Liver (tissue), 9 donors: ENCODE measurements around the gene KIAA1755. TPM values are rescaled to one million over a fixed set of nuclear protein-coding genes. Genes with fewer than 3 reads are reported as not detected.
A peak's percentile ranks its signal among the peaks of the same experiment; 100 is the strongest.

ENCODE experiments used
- DNase-seq: peaks from one replicate; pipeline ENCODE4 v3.0.0-alpha.2; 2017; ENCODE audit warnings: low spot score
- H3K27ac ChIP-seq, 2 donors: one replicate each; pipeline ENCODE4 v1.7.0; 2013; ENCODE audit warnings: inconsistent platforms in 2 of 2, low read length in 2 of 2, control low read depth in 1 of 2, low read depth in 1 of 2, mild to moderate bottlenecking in 1 of 2
- H3K27me3 ChIP-seq, 4 donors: one replicate each; pipeline versions ENCODE4 v1.6.1 to v1.7.0; 2013; ENCODE audit warnings: low read length in 3 of 4, inconsistent platforms in 1 of 4, mild to moderate bottlenecking in 1 of 4, moderate library complexity in 1 of 4; ENCODE audit not compliant: control insufficient read depth in 4 of 4, insufficient read depth in 4 of 4
- H3K36me3 ChIP-seq, 4 donors: one replicate each; pipeline versions ENCODE4 v1.6.1 to v1.7.0; 2013; ENCODE audit warnings: low read length in 3 of 4, mild to moderate bottlenecking in 3 of 4, low read depth in 1 of 4, moderate library complexity in 1 of 4; ENCODE audit not compliant: control insufficient read depth in 4 of 4, insufficient read depth in 3 of 4
- H3K4me1 ChIP-seq, 4 donors: one replicate each; pipeline versions ENCODE4 v1.6.1 to v1.7.0; 2013; ENCODE audit warnings: low read length in 3 of 4, mild to moderate bottlenecking in 3 of 4, moderate library complexity in 1 of 4; ENCODE audit not compliant: control insufficient read depth in 4 of 4, insufficient read depth in 4 of 4
- H3K4me3 ChIP-seq, 3 donors: one replicate each; pipeline versions ENCODE4 v1.6.1 to v1.7.0; 2013; ENCODE audit warnings: low read length in 3 of 3, control low read depth in 1 of 3, low read depth in 1 of 3, mild to moderate bottlenecking in 1 of 3
- H3K9ac ChIP-seq, 2 donors: one replicate each; pipeline ENCODE4 v1.7.0; 2013; ENCODE audit warnings: low read length in 2 of 2, mild to moderate bottlenecking in 2 of 2, moderate library complexity in 2 of 2, control low read depth in 1 of 2, low read depth in 1 of 2
- H3K9me3 ChIP-seq, 4 donors: one replicate each; pipeline versions ENCODE4 v1.6.1 to v1.7.0; 2013; ENCODE audit warnings: low read length in 3 of 4; ENCODE audit not compliant: control insufficient read depth in 4 of 4
- CTCF ChIP-seq: fragments of 150-350 bp; IDR thresholded peaks from 2 replicates; pipeline ENCODE4 v1.5.1; 2017; ENCODE audit warnings: improper control_type of control experiment, low read depth, low read length; ENCODE audit not compliant: missing input control
- EGR1 ChIP-seq, 2 donors: IDR thresholded peaks; 2 replicates each; pipeline ENCODE4 v1.6.1; 2016 to 2018; ENCODE audit warnings: antibody characterized with exemption in 2 of 2, low read depth in 2 of 2
- FOXA2 ChIP-seq: IDR thresholded peaks from 2 replicates; pipeline ENCODE4 v1.6.1; 2016; ENCODE audit warnings: antibody characterized with exemption
- HNF4G ChIP-seq: IDR thresholded peaks from 2 replicates; pipeline ENCODE4 v1.6.1; 2016; ENCODE audit warnings: antibody characterized with exemption
- JUND ChIP-seq, 2 donors: IDR thresholded peaks; 2 replicates each; pipeline ENCODE4 v1.6.1; 2016; ENCODE audit warnings: antibody characterized with exemption in 2 of 2
- MAX ChIP-seq: IDR thresholded peaks from 2 replicates; pipeline ENCODE4 v1.6.1; 2016; ENCODE audit warnings: antibody characterized with exemption
- NR2F2 ChIP-seq: IDR thresholded peaks from 2 replicates; pipeline ENCODE4 v1.6.1; 2016; ENCODE audit warnings: antibody characterized with exemption
- RAD21 ChIP-seq, 2 donors: IDR thresholded peaks; 2 replicates each; pipeline ENCODE4 v1.6.1; 2016; ENCODE audit warnings: antibody characterized with exemption in 2 of 2, mild to moderate bottlenecking in 2 of 2
- REST ChIP-seq: IDR thresholded peaks from 2 replicates; pipeline ENCODE4 v1.6.1; 2016; ENCODE audit warnings: antibody characterized with exemption, mild to moderate bottlenecking
- RXRA ChIP-seq, 2 donors: IDR thresholded peaks; 2 replicates each; pipeline ENCODE4 v1.6.1; 2017 to 2018; ENCODE audit warnings: antibody characterized with exemption in 2 of 2, mild to moderate bottlenecking in 1 of 2
- SP1 ChIP-seq: IDR thresholded peaks from 2 replicates; pipeline ENCODE4 v1.6.1; 2018; ENCODE audit warnings: antibody characterized with exemption, mild to moderate bottlenecking
- TAF1 ChIP-seq: conservative IDR thresholded peaks from 2 replicates; pipeline ENCODE4 v1.6.1; 2016; ENCODE audit warnings: antibody characterized with exemption, mild to moderate bottlenecking
- ZBTB33 ChIP-seq: IDR thresholded peaks from 2 replicates; pipeline ENCODE4 v1.6.1; 2016; ENCODE audit warnings: antibody characterized with exemption
- whole genome bisulfite sequencing: extraction: QIAGEN DNeasy Blood & Tissue Kit; methylation state at CpG from one replicate; pipeline ENCODE4 v1.1.7; 2013; 5-methylcytosine and 5-hydroxymethylcytosine counted together
- polyA plus RNA-seq, 2 donors: library from polyadenylated mRNA; stranded (reverse) in 1 of 2; unstranded in 1 of 2; fragments of 200-250 nt in 1 of 2; fragments of >200 nt in 1 of 2; fragmentation: Nextera tagmentation in 1 of 2; extraction: Ambion mirVana in 1 of 2; gene quantifications; one replicate each; pipeline versions ENCODE4 v1.2.1 to v1.2.3, GENCODE V29; 2013 to 2015
- total RNA-seq, 2 donors: library from RNA; depleted of rRNA; stranded (reverse); fragments of >200 nt; gene quantifications; one replicate each; pipeline ENCODE4 v1.2.3, GENCODE V29; 2014
- TF ChIP-seq, protein P1 (sequence below): IDR thresholded peaks from 2 replicates; pipeline ENCODE4 v1.6.1; 2016; ENCODE audit warnings: antibody characterized with exemption
- donor health status: healthy.
- donor health status: healthy.
- donor health status: healthy.
- donor health status: healthy.
- donor health status: healthy.

Gene KIAA1755
- total and polyA plus RNA-seq, 4 donors: 0.09 to 1.4 (median 0.81) TPM

- Histone ChIP-seq H3K9me3 (peaks cover 4 to 14% (median 6%) of the 10 kb centered on the region in 4 donors), H3K36me3 (no peaks in the 10 kb centered on the region), H3K27me3 (no peaks in the 10 kb centered on the region), H3K4me1 (peaks cover 9 to 17% (median 11%) of the 10 kb centered on the region in 4 donors), H3K4me3 (no peak overlapping the region), H3K27ac (no peak overlapping the region), H3K9ac (no peak overlapping the region)
- 53% methylated on average over 5 of the region's 5 CpGs for WGBS
- TF ChIP-seq RAD21 (IDR thresholded peaks at IDR 0.05): peak in 1 of 2 donors; percentile 26
- TF ChIP-seq HNF4G: no peak
- peak; percentile 28 for TF ChIP-seq CTCF
- no peak for DNase-seq
These were observed 17.5 kb downstream of the KIAA1755 start for GRCh38 chr20:38242848-38243708.

DNA sequence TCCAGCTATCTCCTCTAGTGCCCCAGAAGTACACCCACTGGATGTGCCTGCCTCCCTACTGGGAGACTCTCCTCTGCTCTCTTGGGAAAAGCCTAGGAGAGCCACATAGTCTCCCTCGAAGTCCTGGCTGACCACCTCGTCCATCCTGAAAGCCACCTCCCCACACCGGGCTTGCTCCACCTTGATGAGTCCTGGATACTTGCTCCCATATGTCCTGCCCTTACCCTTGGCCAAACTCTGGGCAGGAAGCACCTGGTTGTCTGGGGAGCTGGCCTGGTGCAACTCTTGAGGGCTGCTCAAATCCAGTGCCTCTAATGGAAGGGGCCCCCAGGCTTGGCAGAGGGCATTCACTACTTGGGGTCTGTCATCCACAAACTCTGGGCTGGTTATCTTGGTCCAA, 19.3 kb downstream of the KIAA1755 start:
- TF ChIP-seq RXRA (IDR thresholded peaks at IDR 0.05) (no peak), RAD21 (IDR thresholded peaks at IDR 0.05) (no peak), EGR1 (IDR thresholded peaks at IDR 0.05; ENCODE audit: low read depth in 2 of 2) (no peak), NR2F2 (no peak), TAF1 (no peak), FOXA2 (no peak)
- no peak for DNase-seq
- H3K27me3 ChIP-seq: no peaks in the 10 kb centered on the region

DNA sequence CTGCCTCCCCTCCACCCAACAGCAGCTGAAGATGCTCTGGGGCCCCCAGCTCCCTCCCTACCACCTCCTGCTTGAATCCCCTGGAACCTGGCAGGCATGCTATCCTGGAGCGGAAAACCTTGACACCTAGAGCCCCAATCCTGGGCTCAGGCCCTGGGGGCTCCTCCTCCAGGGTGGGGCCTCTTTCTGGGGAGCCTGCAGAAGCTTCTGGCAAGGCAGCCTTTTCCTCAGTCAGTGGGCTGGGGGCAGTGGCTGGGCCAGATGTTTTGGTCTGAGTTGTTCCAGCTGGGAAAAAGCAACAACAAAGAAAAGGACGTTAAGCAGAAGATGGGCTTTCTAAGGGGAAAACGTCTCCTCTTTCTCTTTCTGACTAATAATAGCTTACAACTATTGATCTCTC, 21.1 kb downstream of the KIAA1755 start:
- Histone ChIP-seq H3K4me1 (no peaks in the 10 kb centered on the region), H3K4me3 (no peak overlapping the region), H3K36me3 (no peaks in the 10 kb centered on the region), H3K27ac (no peak overlapping the region), H3K9me3 (peaks cover 4 to 14% (median 6%) of the 10 kb centered on the region in 4 donors), H3K9ac (no peak overlapping the region), H3K27me3 (no peaks in the 10 kb centered on the region)
- no peak for TF ChIP-seq REST
- TF ChIP-seq RAD21 (IDR thresholded peaks at IDR 0.05): no peak
- no peak for TF ChIP-seq SP1
- no peak for TF ChIP-seq JUND (IDR thresholded peaks at IDR 0.05)
- TF ChIP-seq ZBTB33: no peak
- TF ChIP-seq, protein P1, sequence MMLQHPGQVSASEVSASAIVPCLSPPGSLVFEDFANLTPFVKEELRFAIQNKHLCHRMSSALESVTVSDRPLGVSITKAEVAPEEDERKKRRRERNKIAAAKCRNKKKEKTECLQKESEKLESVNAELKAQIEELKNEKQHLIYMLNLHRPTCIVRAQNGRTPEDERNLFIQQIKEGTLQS: no peak
- no peak for TF ChIP-seq TAF1
- no peak for TF ChIP-seq NR2F2
- no peak for TF ChIP-seq FOXA2
- no peak for TF ChIP-seq EGR1 (IDR thresholded peaks at IDR 0.05; ENCODE audit: low read depth in 2 of 2)
- no peak for TF ChIP-seq MAX
- WGBS: 70% methylated on average over 3 of the region's 3 CpGs
- no peak for DNase-seq

More for the DNA sequence above, 19.3 kb downstream of the KIAA1755 start:
- Histone ChIP-seq H3K9me3 (peaks cover 4 to 14% (median 6%) of the 10 kb centered on the region in 4 donors), H3K9ac (no peak overlapping the region), H3K4me1 (peaks cover 1 to 6% (median 3%) of the 10 kb centered on the region in 4 donors), H3K27ac (no peak overlapping the region), H3K36me3 (no peaks in the 10 kb centered on the region), H3K4me3 (no peak overlapping the region)
- WGBS: 92% methylated on average over 3 of the region's 3 CpGs
